B cell (primary cell): ENCODE results near the gene IGF2BP3. TPM values are rescaled to one million over a fixed set of nuclear protein-coding genes. Genes with fewer than 3 reads are reported as not detected.

Experiments
- ATAC-seq: fragments of 200-7000 bp; cut with Tn5 transposase; one replicate; pipeline ENCODE4 v1.10.0; 2021; ENCODE audit warnings: low read depth, mild to moderate bottlenecking, moderate number of reproducible peaks, moderate library complexity
- CTCF ChIA-PET: fragments of 350-600 bp; sonication (Branson Sonifier 250); formaldehyde crosslinking; loops from one replicate; lab custom pipeline; 2021; ENCODE audit warnings: antibody characterized with exemption, inconsistent platforms; lab: Charles Lee
- POLR2A ChIA-PET: fragments of 350-600 bp; sonication (Branson Sonifier 250); formaldehyde crosslinking; loops from one replicate; lab custom pipeline; 2021; ENCODE audit warnings: antibody characterized with exemption; lab: Charles Lee
- DNase-seq: peaks from one replicate; pipeline ENCODE4 v3.0.0; 2013
- H2AFZ ChIP-seq: 2 replicates; pipeline ENCODE4 v1.6.1; 2012; ENCODE audit warnings: mild to moderate bottlenecking, low read depth, low read length; ENCODE audit not compliant: insufficient read depth, poor library complexity, severe bottlenecking
- H3K27ac ChIP-seq, 2 donors: 1 replicate in 1 of 2; 2 replicates in 1 of 2; pipeline ENCODE4 v1.5.1; 2012 to 2013; ENCODE audit warnings: low read length in 2 of 2, mild to moderate bottlenecking in 2 of 2, moderate library complexity in 1 of 2
- H3K27me3 ChIP-seq, 4 experiments: fragments of 200-600 bp in 1 of 4; sonication (generic) in 1 of 4; replicated peaks in 1 of 4; 1 replicate in 2 of 4; 2 replicates in 2 of 4; pipeline versions ENCODE4 v1.6.1 to v1.7.0; 2013 to 2016; ENCODE audit warnings: low read length in 3 of 4, mild to moderate bottlenecking in 2 of 4, mixed read lengths in 1 of 4, moderate library complexity in 1 of 4; ENCODE audit not compliant: insufficient read depth in 4 of 4, control insufficient read depth in 3 of 4; ENCODE audit errors: control extremely low read depth in 1 of 4
- H3K36me3 ChIP-seq, 2 experiments: replicated peaks in 1 of 2; 1 replicate in 1 of 2; 2 replicates in 1 of 2; pipeline versions ENCODE4 v1.6.1 to v1.7.1; 2013; ENCODE audit warnings: low read length in 1 of 2; ENCODE audit not compliant: insufficient read depth in 2 of 2, control insufficient read depth in 1 of 2; ENCODE audit errors: control extremely low read depth in 1 of 2, extremely low read depth in 1 of 2
- H3K4me1 ChIP-seq, 2 donors: fragments of 200-600 bp in 1 of 2; sonication (generic) in 1 of 2; 1 replicate in 1 of 2; 2 replicates in 1 of 2; pipeline versions ENCODE4 v1.5.1 to v1.6.1; 2013 to 2017; ENCODE audit warnings: low read length in 2 of 2; ENCODE audit not compliant: control insufficient read depth in 2 of 2, insufficient read depth in 2 of 2
- H3K4me2 ChIP-seq: replicated peaks from 2 replicates; pipeline ENCODE3; 2012; ENCODE audit warnings: mild to moderate bottlenecking, low read depth, low read length; ENCODE audit not compliant: poor library complexity, severe bottlenecking
- H3K4me3 ChIP-seq, 5 experiments: fragments of 200-600 bp in 1 of 5; sonication (generic) in 1 of 5; 1 replicate in 3 of 5; 2 replicates in 2 of 5; pipeline versions ENCODE4 v1.5.1 to v1.7.0; 2011 to 2016; ENCODE audit warnings: low read length in 4 of 5, mild to moderate bottlenecking in 4 of 5, low read depth in 2 of 5, control low read depth in 1 of 5, moderate library complexity in 1 of 5; ENCODE audit not compliant: insufficient read depth in 1 of 5; ENCODE audit errors: control extremely low read depth in 1 of 5, extremely low read depth in 1 of 5
- H3K79me2 ChIP-seq: fragments of 200-600 bp; sonication (generic); one replicate; pipeline ENCODE4 v1.6.0; 2016; ENCODE audit warnings: low read length; ENCODE audit not compliant: control insufficient read depth, insufficient read depth
- H3K9ac ChIP-seq: fragments of 200-600 bp; sonication (generic); 2 replicates; pipeline ENCODE4 v1.6.1; 2017; ENCODE audit warnings: mild to moderate bottlenecking, low read length, moderate library complexity
- H3K9me3 ChIP-seq, 3 donors: one replicate each; pipeline versions ENCODE4 v1.6.1 to v1.7.1; 2013; ENCODE audit warnings: low read length in 2 of 3; ENCODE audit not compliant: control insufficient read depth in 2 of 3, insufficient read depth in 1 of 3; ENCODE audit errors: control extremely low read depth in 1 of 3
- H4K20me1 ChIP-seq: 2 replicates; pipeline ENCODE4 v1.6.0; 2012; ENCODE audit warnings: mild to moderate bottlenecking, low read length; ENCODE audit not compliant: insufficient read depth, control insufficient read depth, poor library complexity, severe bottlenecking
- H3K27ac Mint-ChIP-seq: one replicate; pipeline ENCODE4 v1.8.0; 2021; ENCODE audit warnings: mixed read lengths
- H3K27me3 Mint-ChIP-seq: one replicate; pipeline ENCODE4 v1.8.0; 2021; ENCODE audit warnings: mixed read lengths
- H3K4me1 Mint-ChIP-seq: one replicate; pipeline ENCODE4 v1.8.0; 2021; ENCODE audit warnings: mixed read lengths
- H3K4me3 Mint-ChIP-seq: one replicate; pipeline ENCODE4 v1.8.0; 2021; ENCODE audit warnings: mixed read lengths
- H3K9me3 Mint-ChIP-seq: one replicate; pipeline ENCODE4 v1.8.0; 2022; ENCODE audit warnings: mixed read lengths; ENCODE audit not compliant: insufficient read depth
- EZH2 ChIP-seq: IDR thresholded peaks from 2 replicates; pipeline ENCODE4 v1.6.1; 2012; ENCODE audit warnings: borderline replicate concordance, low read depth, mild to moderate bottlenecking, moderate library complexity, low read length; ENCODE audit not compliant: insufficient read depth, poor library complexity, severe bottlenecking
- WGBS: methylation state at CpG from one replicate; pipeline ENCODE4 v1.1.5; 2013; ENCODE audit warnings: missing lambda C conversion rate; ENCODE audit not compliant: insufficient coverage; 5-methylcytosine and 5-hydroxymethylcytosine counted together
- intact Hi-C: fragments of 100-400 bp; cut with micrococcal nuclease; formaldehyde crosslinking; loops from one replicate; pipeline ENCODE4 v1.10.0; 2022
- polyA plus RNA-seq: library from polyadenylated mRNA; depleted of rRNA; stranded (reverse); fragments of >200 nt; gene quantifications from 2 replicates; pipeline ENCODE4 v1.2.3, GENCODE V29; 2012
- total RNA-seq, 2 donors: library from RNA; stranded (reverse); fragments of 120-200 nt in 1 of 2; gene quantifications; 1 replicate in 1 of 2; 2 replicates in 1 of 2; pipeline versions ENCODE4 v1.2.3 to v1.2.4, GENCODE V29; 2013 to 2022
- TF ChIP-seq, protein P1 (sequence below): fragments of 200-600 bp; IDR thresholded peaks from one replicate; pipeline ENCODE4 v1.8.0; 2022; ENCODE audit warnings: antibody characterized with exemption, mild to moderate bottlenecking

IGF2BP3 gene
- total and polyA plus RNA-seq, 2 donors (not counting 1 experiment from before 2014, with no cell fraction given), result 0.63 to 10.0 TPM

DNA sequence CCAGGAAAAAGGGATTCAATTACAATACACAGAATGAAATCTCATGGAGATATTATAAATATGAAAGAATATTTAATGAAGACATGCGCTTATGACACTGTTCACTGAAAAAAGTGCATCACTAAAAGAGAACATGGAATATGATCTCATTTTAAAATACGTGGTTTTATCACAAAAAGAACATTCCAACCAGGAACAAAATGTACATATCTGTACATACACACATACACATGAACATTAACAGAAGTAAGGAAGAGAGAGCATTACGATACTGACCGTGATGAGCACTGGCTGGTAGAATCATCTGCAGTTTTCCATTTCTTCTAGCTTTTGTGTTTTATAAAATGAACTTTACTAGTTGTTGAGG, 39.4 kb downstream of the IGF2BP3 start:
- H3K27me3 ChIP-seq, result no peaks in the 10 kb centered on the region
- no peak overlapping the region for H3K27ac ChIP-seq
- POLR2A ChIA-PET, result interaction anchor here (0.6 kb wide), 1 partner anchor 59 kb away, joined by 7 read pairs; no protein-coding TSS in a partner anchor
- intact Hi-C loops, result no loop called here
- H3K36me3 ChIP-seq, result no peaks in the 10 kb centered on the region
- H3K9me3 ChIP-seq, result no peaks in the 10 kb centered on the region
- no peaks in the 10 kb centered on the region for H4K20me1 ChIP-seq
- no peaks in the 10 kb centered on the region for H3K79me2 ChIP-seq
- H3K4me3 ChIP-seq, result no peak overlapping the region
- Mint-ChIP-seq H3K27ac (no peak overlapping the region), H3K4me3 (no peak overlapping the region), H3K4me1 (no peaks in the 10 kb centered on the region), H3K9me3 (no peaks in the 10 kb centered on the region), H3K27me3 (peaks cover 12% of the 10 kb centered on the region)
- WGBS, result no CpG with 5 or more reads among the region's 4 CpGs
- no peak for DNase-seq
- no peak overlapping the region for H3K9ac ChIP-seq
- CTCF ChIA-PET, result interaction anchor here (1.0 to 3.1 kb wide), 5 partner anchors 24 to 151 kb away, joined by 3 to 14 read pairs (median 4); no protein-coding TSS in a partner anchor
- H2AFZ ChIP-seq, result no peak overlapping the region
- TF ChIP-seq, protein P1, sequence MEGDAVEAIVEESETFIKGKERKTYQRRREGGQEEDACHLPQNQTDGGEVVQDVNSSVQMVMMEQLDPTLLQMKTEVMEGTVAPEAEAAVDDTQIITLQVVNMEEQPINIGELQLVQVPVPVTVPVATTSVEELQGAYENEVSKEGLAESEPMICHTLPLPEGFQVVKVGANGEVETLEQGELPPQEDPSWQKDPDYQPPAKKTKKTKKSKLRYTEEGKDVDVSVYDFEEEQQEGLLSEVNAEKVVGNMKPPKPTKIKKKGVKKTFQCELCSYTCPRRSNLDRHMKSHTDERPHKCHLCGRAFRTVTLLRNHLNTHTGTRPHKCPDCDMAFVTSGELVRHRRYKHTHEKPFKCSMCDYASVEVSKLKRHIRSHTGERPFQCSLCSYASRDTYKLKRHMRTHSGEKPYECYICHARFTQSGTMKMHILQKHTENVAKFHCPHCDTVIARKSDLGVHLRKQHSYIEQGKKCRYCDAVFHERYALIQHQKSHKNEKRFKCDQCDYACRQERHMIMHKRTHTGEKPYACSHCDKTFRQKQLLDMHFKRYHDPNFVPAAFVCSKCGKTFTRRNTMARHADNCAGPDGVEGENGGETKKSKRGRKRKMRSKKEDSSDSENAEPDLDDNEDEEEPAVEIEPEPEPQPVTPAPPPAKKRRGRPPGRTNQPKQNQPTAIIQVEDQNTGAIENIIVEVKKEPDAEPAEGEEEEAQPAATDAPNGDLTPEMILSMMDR, result no peak
- TF ChIP-seq EZH2, result no peak
- H3K4me2 ChIP-seq, result no peak overlapping the region
- ATAC-seq, result no peak
- no peaks in the 10 kb centered on the region for H3K4me1 ChIP-seq

DNA sequence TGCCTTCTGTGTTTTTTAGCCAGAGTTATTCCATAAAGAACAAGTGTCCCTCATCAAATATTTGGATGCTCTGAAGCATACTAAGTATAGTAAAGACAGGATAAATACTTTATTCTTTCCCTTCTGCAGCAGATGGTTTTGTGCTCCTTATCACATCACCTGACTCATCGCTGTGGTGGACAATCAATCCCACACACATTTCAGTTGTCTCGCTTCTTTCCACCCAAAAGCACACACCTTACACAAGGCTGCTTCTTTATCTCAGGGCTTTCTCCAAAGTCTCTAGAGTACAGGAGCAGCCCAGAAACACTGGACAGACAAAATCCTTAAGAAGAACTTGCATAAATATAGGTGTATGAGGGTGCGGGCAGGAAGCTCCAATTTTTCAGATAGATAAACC, 43.4 kb downstream of the IGF2BP3 start:
- POLR2A ChIA-PET, result no interaction called here
- H3K4me2 ChIP-seq, result no peak overlapping the region
- CTCF ChIA-PET, result no interaction called here
- no peaks in the 10 kb centered on the region for H3K4me1 Mint-ChIP-seq
- H3K36me3 ChIP-seq, result no peaks in the 10 kb centered on the region
- TF ChIP-seq EZH2, result no peak
- TF ChIP-seq, protein P1, result no peak
- H3K27ac ChIP-seq, result no peak overlapping the region
- no peak overlapping the region for H3K27ac Mint-ChIP-seq
- H3K27me3 ChIP-seq, result no peaks in the 10 kb centered on the region
- no peak overlapping the region for H3K4me3 Mint-ChIP-seq
- peaks cover 14% of the 10 kb centered on the region for H3K27me3 Mint-ChIP-seq
- H3K9ac ChIP-seq, result no peak overlapping the region
- 100% methylated on average over 2 of the region's 3 CpGs for WGBS
- no peaks in the 10 kb centered on the region for H3K9me3 ChIP-seq
- no peaks in the 10 kb centered on the region for H3K9me3 Mint-ChIP-seq
- H4K20me1 ChIP-seq, result no peaks in the 10 kb centered on the region
- H2AFZ ChIP-seq, result no peak overlapping the region
- no peak for DNase-seq
- ATAC-seq, result no peak
- no peaks in the 10 kb centered on the region for H3K79me2 ChIP-seq
- H3K4me1 ChIP-seq, result no peaks in the 10 kb centered on the region
- intact Hi-C loops, result no loop called here
- H3K4me3 ChIP-seq, result no peak overlapping the region
